Suprapubic skin (tissue), 4 donors: ENCODE results near the gene CLEC18A. TPM values are rescaled to one million over a fixed set of nuclear protein-coding genes. Genes with fewer than 3 reads are reported as not detected.

ENCODE experiments used
- DNase-seq, 2 donors: peaks; one replicate each; pipeline ENCODE4 v3.0.0-alpha.2; 2019; ENCODE audit warnings: low spot score in 2 of 2
- H3K27ac ChIP-seq: fragments of 200-600 bp; sonication (generic); one replicate; pipeline ENCODE4 v1.5.1; 2019
- H3K27me3 ChIP-seq: fragments of 200-600 bp; sonication (generic); one replicate; pipeline ENCODE4 v1.5.1; 2019
- H3K36me3 ChIP-seq: fragments of 200-600 bp; sonication (generic); one replicate; pipeline ENCODE4 v1.5.1; 2019
- H3K4me1 ChIP-seq: fragments of 200-600 bp; sonication (generic); one replicate; pipeline ENCODE4 v1.5.1; 2019
- H3K4me3 ChIP-seq: fragments of 200-600 bp; sonication (generic); one replicate; pipeline ENCODE4 v1.5.1; 2019; ENCODE audit warnings: mild to moderate bottlenecking
- H3K9me3 ChIP-seq: fragments of 200-600 bp; sonication (generic); one replicate; pipeline ENCODE4 v1.5.1; 2019
- EP300 ChIP-seq: sonication (generic); formaldehyde crosslinking; IDR thresholded peaks from one replicate; pipeline ENCODE4 v1.6.1; 2017; ENCODE audit warnings: antibody characterized with exemption
- POLR2A ChIP-seq, 2 donors: fragments of 450-650 bp; IDR thresholded peaks; one replicate each; pipeline ENCODE4 v1.6.1; 2017; ENCODE audit warnings: antibody characterized with exemption in 2 of 2, mild to moderate bottlenecking in 2 of 2, moderate library complexity in 2 of 2
- POLR2AphosphoS5 ChIP-seq, 3 donors: sonication (generic); formaldehyde crosslinking; IDR thresholded peaks; one replicate each; pipeline ENCODE4 v1.6.1; 2017; ENCODE audit warnings: antibody characterized with exemption in 3 of 3
- WGBS: methylation state at CpG from one replicate; pipeline ENCODE4 v1.1.5; 2018; 5-methylcytosine and 5-hydroxymethylcytosine counted together
- total RNA-seq, 4 donors: library from RNA; depleted of rRNA; stranded (reverse); fragments of >200 nt; gene quantifications; one replicate each; pipeline ENCODE4 v1.1.0, GENCODE V29; 2016
- TF ChIP-seq, protein P1 (sequence below), 2 donors: fragments of 200-600 bp in 1 of 2; fragments of 450-650 bp in 1 of 2; sonication (generic) in 1 of 2; IDR thresholded peaks; one replicate each; pipeline ENCODE4 v1.5.1; 2016 to 2019; ENCODE audit warnings: antibody characterized with exemption in 2 of 2, mild to moderate bottlenecking in 1 of 2, moderate library complexity in 1 of 2

The CLEC18A gene
- total RNA-seq, 4 donors from 2014 or later: 0.87 to 2.9 (median 1.5) TPM

DNA sequence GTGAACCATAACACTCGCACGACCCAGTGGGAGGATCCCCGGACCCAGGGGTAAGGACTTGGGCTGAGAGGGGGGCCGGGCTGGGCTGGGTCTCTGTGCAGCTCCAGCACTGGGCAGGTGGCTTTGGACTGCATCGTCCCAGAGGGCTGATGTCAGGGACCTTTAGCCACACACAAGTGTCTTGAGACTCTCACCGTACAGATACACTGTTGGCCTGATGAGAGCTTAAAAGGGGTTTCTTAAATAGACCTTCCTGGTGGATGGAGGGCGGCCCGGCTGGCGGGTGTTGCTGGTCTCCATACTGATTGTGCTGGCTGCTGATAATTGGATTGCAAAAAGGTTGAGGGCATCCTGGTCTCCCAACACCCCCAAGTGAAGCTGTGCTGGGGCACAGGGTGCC lies 21.7 kb upstream of the CLEC18A start:
- DNase-seq: peak in 1 of 2 donors; percentile 79
- H3K27ac ChIP-seq: no peak overlapping the region
- 81% methylated on average over 8 of the region's 9 CpGs for WGBS
- no peaks in the 10 kb centered on the region for H3K9me3 ChIP-seq
- TF ChIP-seq POLR2A (IDR thresholded peaks at IDR 0.05): no peak
- no peak for TF ChIP-seq POLR2AphosphoS5 (IDR thresholded peaks at IDR 0.05)
- no peak for TF ChIP-seq EP300
- TF ChIP-seq, protein P1, sequence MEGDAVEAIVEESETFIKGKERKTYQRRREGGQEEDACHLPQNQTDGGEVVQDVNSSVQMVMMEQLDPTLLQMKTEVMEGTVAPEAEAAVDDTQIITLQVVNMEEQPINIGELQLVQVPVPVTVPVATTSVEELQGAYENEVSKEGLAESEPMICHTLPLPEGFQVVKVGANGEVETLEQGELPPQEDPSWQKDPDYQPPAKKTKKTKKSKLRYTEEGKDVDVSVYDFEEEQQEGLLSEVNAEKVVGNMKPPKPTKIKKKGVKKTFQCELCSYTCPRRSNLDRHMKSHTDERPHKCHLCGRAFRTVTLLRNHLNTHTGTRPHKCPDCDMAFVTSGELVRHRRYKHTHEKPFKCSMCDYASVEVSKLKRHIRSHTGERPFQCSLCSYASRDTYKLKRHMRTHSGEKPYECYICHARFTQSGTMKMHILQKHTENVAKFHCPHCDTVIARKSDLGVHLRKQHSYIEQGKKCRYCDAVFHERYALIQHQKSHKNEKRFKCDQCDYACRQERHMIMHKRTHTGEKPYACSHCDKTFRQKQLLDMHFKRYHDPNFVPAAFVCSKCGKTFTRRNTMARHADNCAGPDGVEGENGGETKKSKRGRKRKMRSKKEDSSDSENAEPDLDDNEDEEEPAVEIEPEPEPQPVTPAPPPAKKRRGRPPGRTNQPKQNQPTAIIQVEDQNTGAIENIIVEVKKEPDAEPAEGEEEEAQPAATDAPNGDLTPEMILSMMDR (IDR thresholded peaks at IDR 0.05): no peak
- H3K36me3 ChIP-seq: peaks cover 50% of the 10 kb centered on the region
- no peaks in the 10 kb centered on the region for H3K27me3 ChIP-seq
- peaks cover 36% of the 10 kb centered on the region for H3K4me1 ChIP-seq
- H3K4me3 ChIP-seq: no peak overlapping the region

GRCh38 chr16:69930117-69930776 lies 20.9 kb upstream of the CLEC18A start:
- WGBS: 74% methylated on average over 11 of the region's 12 CpGs
- H3K4me1 ChIP-seq: peaks cover 31% of the 10 kb centered on the region
- H3K9me3 ChIP-seq: no peaks in the 10 kb centered on the region
- TF ChIP-seq, protein P1 (IDR thresholded peaks at IDR 0.05): peak; percentile 59 to 60
- no peak for TF ChIP-seq POLR2AphosphoS5 (IDR thresholded peaks at IDR 0.05)
- no peak overlapping the region for H3K4me3 ChIP-seq
- H3K36me3 ChIP-seq: peaks cover 57% of the 10 kb centered on the region
- H3K27me3 ChIP-seq: no peaks in the 10 kb centered on the region
- DNase-seq: peak in 1 of 2 donors; percentile 44
- no peak overlapping the region for H3K27ac ChIP-seq

- Histone ChIP-seq H3K27ac (no peak overlapping the region), H3K36me3 (peaks cover 71% of the 10 kb centered on the region), H3K9me3 (no peaks in the 10 kb centered on the region), H3K4me1 (peaks cover 21% of the 10 kb centered on the region), H3K4me3 (no peak overlapping the region), H3K27me3 (no peaks in the 10 kb centered on the region)
- WGBS: 98% methylated on average over 12 of the region's 13 CpGs
- peak in 1 of 2 donors; percentile 65 for DNase-seq
- TF ChIP-seq POLR2A (IDR thresholded peaks at IDR 0.05): no peak
- TF ChIP-seq POLR2AphosphoS5 (IDR thresholded peaks at IDR 0.05): no peak
- TF ChIP-seq EP300: no peak
- TF ChIP-seq, protein P1 (IDR thresholded peaks at IDR 0.05): no peak
These were observed 19.5 kb upstream of the CLEC18A start for GRCh38 chr16:69931631-69932030.

DNA sequence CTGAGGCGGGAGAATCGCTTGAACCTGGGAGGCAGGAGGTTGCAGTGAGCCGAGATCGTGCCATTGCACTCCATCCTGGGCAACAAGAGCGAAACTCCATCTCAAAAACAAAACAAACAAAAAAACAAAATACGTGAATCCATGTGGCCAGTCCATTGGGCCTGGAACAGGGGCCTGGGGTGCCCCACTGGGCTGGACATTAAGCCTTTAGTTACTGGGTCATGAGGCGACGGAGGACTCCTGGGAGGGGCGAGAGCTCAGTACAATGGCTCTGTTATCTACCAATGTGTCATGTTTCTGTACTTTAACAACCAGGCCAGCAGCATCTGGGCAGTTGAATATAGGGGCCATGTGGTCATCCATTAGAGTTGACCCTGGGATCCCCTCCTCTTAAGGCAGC lies 18.9 kb upstream of the CLEC18A start:
- Histone ChIP-seq H3K4me3 (no peak overlapping the region), H3K4me1 (peaks cover 15% of the 10 kb centered on the region), H3K9me3 (no peaks in the 10 kb centered on the region), H3K27me3 (no peaks in the 10 kb centered on the region), H3K36me3 (peaks cover 77% of the 10 kb centered on the region), H3K27ac (no peak overlapping the region)
- DNase-seq: peak in 1 of 2 donors; percentile 40
- 83% methylated on average over 9 of the region's 9 CpGs for WGBS
- no peak for TF ChIP-seq POLR2A (IDR thresholded peaks at IDR 0.05)
- no peak for TF ChIP-seq POLR2AphosphoS5 (IDR thresholded peaks at IDR 0.05)
- TF ChIP-seq, protein P1 (IDR thresholded peaks at IDR 0.05): no peak
- TF ChIP-seq EP300: no peak

DNA sequence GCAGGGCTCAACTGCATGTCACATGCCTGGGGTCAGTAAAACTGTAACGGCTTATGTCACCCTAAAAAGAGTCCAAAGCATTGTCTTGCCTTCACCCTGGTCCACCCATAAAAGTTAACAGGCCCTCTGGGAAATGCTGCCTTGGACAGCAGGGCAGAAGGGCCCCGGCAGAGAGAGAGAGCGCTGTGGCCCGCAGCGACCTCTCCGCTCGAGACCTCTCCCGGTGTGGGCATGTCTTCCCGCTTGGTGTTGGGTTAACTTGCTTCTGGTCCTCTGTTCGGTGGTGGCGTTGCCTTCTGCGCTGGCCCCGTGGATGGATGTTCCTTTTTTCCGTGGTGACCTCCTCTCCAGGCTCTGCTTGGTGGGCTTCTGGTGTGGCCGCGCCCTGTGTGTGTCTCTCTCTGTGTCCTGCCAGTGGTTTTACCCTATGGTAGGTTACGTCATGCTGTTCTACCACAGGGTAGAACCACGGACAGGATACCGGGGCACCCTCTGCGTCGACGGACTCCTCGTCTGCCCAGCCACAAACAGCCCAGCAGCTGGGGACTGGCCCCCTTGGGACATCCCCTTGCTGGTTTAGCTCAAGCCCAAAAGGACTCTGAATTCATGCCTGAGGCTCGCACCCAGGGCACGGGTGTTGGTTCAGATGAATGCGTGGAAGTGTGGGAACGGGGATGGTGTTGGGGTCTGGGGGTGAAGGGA lies 18.3 kb upstream of the CLEC18A start:
- Histone ChIP-seq H3K4me3 (no peak overlapping the region), H3K27me3 (no peaks in the 10 kb centered on the region), H3K4me1 (peaks cover 13% of the 10 kb centered on the region), H3K9me3 (no peaks in the 10 kb centered on the region), H3K36me3 (peaks cover 83% of the 10 kb centered on the region), H3K27ac (no peak overlapping the region)
- DNase-seq: peak in 1 of 2 donors; percentile 45
- 91% methylated on average over 26 of the region's 27 CpGs for WGBS
- TF ChIP-seq POLR2A (IDR thresholded peaks at IDR 0.05) (no peak), EP300 (no peak)
- TF ChIP-seq, protein P1 (IDR thresholded peaks at IDR 0.05): no peak
